Stimulated activated CD8-positive, alpha-beta memory T cell treated with anti-CD3 and anti-CD28 coated beads, Interleukin-7, amount 100 ng/mL, for 24 hours (primary cell): Measurements from ENCODE around the gene GIT1.
A peak's percentile ranks its signal among the peaks of the same experiment; 100 is the strongest.

ENCODE experiments used
- DNase-seq: peaks from one replicate; pipeline ENCODE4 v3.0.0-alpha.2; 2020; ENCODE audit warnings: low read depth

The GIT1 gene

GRCh38 chr17:29616300-29617048, 27.0 kb upstream of the GIT1 start:
- no peak for DNase-seq

- DNase-seq: peak; percentile 59
These were observed 26.2 kb upstream of the GIT1 start for GRCh38 chr17:29615492-29616299.

- DNase-seq: no peak
These were observed 25.6 kb upstream of the GIT1 start for GRCh38 chr17:29615048-29615385.

GRCh38 chr17:29614349-29615047, 25.1 kb upstream of the GIT1 start:
- DNase-seq: no peak

- no peak for DNase-seq
These were observed 24.4 kb upstream of the GIT1 start for GRCh38 chr17:29613856-29614255.

GRCh38 chr17:29613352-29613837, 23.9 kb upstream of the GIT1 start:
- peak; percentile 90 for DNase-seq

GRCh38 chr17:29612404-29613280, 23.2 kb upstream of the GIT1 start:
- DNase-seq: no peak

- DNase-seq: no peak
These were observed 22.6 kb upstream of the GIT1 start for GRCh38 chr17:29612094-29612403.

- no peak for DNase-seq
These were observed 22.1 kb upstream of the GIT1 start for GRCh38 chr17:29611351-29612093.

- no peak for DNase-seq
These were observed 20.9 kb upstream of the GIT1 start for GRCh38 chr17:29610395-29610794.

- no peak for DNase-seq
These were observed 19.5 kb upstream of the GIT1 start for GRCh38 chr17:29608986-29609385.

GRCh38 chr17:29607557-29608195, 18.2 kb upstream of the GIT1 start:
- DNase-seq: no peak

- DNase-seq: no peak
These were observed 13.7 kb upstream of the GIT1 start for GRCh38 chr17:29603109-29603674.

- no peak for DNase-seq
These were observed 8.1 kb upstream of the GIT1 start for GRCh38 chr17:29597361-29598172.

GRCh38 chr17:29596811-29597210, 7.4 kb upstream of the GIT1 start:
- no peak for DNase-seq

GRCh38 chr17:29595943-29596774, 6.7 kb upstream of the GIT1 start:
- no peak for DNase-seq

GRCh38 chr17:29595107-29595942, 5.9 kb upstream of the GIT1 start:
- DNase-seq: no peak
